NCI-H460 (cell line): ENCODE measurements around the gene SPP2. TPM values are rescaled to one million over a fixed set of nuclear protein-coding genes. Genes with fewer than 3 reads are reported as not detected.

Source experiments
- DNase-seq: peaks from one replicate; pipeline ENCODE4 v3.0.0-alpha.2; 2016; ENCODE audit warnings: low read depth; ENCODE audit errors: extremely low read depth
- polyA plus RNA-seq: library from polyadenylated mRNA; depleted of rRNA; stranded (reverse); fragments of >200 nt; gene quantifications from 2 replicates; pipeline ENCODE4 v1.2.3, GENCODE V29; 2014; cell fraction: nucleus; rRNA removed
- total RNA-seq: library from RNA; depleted of rRNA; stranded (reverse); fragments of >200 nt; shearing (Covaris generic); gene quantifications from 2 replicates; pipeline ENCODE4 v1.2.3, GENCODE V29; 2014; rRNA removed

SPP2 gene, protein sequence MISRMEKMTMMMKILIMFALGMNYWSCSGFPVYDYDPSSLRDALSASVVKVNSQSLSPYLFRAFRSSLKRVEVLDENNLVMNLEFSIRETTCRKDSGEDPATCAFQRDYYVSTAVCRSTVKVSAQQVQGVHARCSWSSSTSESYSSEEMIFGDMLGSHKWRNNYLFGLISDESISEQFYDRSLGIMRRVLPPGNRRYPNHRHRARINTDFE
- not detected in 2 replicates for total RNA-seq
- not detected in 2 replicates for polyA plus RNA-seq

DNA sequence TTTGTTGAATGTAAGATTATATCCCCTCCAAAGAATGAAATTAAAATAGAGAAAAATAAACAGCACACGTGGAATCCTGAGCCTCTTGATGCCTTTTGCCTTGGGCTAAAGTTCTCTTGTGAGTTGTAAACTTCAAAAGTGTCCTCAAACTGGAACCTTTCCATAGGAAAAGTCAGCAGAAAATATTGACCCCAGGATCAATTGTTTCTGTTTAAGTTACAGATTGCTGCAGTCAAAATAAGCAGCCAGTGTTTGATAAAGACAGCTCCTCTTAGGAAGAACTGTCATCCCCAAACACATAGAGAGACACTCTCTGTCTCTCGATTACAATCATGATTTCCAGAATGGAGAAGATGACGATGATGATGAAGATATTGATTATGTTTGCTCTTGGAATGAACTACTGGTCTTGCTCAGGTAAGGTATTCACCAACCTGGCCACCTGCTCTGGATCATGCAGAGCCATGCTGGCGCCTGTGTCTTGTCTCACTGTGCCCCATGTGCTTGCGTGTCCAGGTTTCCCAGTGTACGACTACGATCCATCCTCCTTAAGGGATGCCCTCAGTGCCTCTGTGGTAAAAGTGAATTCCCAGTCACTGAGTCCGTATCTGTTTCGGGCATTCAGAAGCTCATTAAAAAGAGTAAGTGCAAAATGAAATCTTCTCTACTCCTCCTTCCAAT lies at the start of gene SPP2:
TSS of gene SPP2 (plus strand) at position 248 of the 681 bp plus-strand sequence. CDS start at position 333, 85 bp downstream.
- no peak for DNase-seq

DNA sequence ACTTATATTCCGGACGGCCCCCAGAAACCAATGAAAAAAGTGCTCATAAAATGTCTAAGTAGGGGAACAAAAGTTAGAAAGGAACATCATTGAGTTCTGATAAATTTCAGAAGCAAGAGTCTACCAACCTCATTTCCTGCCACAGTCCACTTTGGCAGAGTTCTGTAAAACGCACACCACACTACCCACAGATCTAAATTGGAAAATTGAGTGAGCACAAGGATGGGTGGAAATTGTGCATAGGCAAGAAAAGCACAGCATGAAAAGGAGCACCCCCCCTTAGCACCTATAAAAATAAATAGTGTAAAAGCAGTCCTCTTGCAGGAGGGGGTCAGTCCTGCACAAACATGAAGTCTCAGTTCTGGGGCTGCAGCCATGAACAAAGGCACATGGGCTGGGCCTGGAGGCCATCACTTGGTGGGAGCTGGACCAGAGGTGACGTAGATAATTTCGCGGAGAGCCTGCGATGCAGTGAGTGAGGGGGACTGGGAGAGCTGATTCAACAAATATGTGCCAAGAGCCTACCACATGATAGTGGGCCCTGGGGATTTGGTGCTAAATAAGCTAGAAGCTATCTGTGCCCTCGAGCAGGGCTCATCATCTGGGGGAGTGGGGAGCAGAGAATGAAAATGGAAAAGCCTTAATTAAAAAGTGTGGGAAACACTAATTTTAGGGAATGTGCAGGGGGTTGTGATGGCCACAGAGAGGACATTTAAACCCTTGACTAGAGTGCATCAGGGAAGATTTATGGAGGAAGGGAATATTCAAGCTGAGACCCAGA lies 48.9 kb upstream of the SPP2 start:
- DNase-seq: no peak

DNA sequence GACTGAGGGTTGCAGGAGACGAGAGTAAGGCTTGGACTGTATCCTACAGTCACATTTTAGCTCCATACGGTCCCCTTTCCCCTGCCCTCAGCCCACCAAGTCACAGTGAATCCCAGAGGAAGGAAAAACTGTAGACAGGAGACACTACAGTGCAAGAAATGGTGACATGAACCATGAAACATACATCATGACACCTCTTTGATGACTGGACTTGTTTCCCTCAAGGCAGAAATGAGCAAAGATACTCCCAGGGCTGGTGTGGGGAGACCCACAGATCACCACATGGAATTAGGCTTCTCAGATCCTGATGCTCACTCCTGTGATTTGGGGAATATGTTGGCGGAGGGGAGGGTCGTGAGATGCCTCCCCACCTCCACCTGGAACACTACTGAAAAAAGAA lies 48.2 kb upstream of the SPP2 start:
- no peak for DNase-seq

DNA sequence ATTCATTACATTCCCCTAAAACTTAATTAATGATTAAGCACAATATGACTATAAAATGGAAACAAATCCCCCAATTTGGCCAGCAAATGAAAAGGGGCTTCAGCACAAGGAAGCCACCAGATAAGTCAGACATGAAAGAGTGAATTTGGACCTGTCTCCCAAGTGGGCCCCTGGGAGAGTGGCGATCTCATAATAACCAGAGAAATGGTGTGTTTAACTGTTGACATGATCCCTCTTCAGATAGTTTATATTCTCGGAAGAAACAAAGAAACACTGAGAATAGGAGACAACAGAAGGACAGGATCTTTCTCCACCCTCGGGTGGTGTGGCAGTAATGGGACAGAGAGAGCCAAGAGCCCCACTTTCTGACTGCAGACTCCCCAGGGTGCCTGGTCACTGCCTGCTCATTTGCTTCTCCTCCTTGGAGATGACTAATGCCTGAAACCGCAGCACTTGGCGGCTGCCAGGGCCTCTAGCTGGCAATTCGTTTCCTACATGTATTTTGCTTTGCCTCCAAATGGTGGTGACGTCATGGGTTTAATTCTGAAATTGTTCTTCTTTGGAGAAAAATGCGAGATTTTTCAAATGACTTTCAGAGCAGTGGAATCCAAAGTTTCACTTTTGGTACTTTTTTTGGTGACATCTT lies 46.4 kb upstream of the SPP2 start:
- peak; percentile 42 for DNase-seq

DNA sequence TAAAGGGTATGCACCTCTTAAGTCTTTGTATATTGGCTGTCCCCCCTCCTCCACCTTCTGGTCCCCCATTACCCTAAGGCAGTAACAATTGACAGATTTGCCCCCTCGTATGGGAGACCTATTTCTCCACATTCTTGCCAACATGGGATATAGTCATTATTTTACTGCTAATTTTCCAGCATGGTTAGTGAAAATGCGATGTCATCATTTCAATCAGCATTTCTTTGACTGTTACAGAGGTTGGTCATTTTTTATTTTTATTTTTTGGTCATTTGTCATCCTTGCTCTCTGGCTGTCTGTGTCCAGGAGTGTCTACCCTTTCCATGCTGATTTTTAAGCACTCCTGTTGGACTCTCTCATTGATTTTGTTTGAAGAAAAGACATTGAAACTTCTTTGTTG lies 45.4 kb upstream of the SPP2 start:
- DNase-seq: no peak

DNA sequence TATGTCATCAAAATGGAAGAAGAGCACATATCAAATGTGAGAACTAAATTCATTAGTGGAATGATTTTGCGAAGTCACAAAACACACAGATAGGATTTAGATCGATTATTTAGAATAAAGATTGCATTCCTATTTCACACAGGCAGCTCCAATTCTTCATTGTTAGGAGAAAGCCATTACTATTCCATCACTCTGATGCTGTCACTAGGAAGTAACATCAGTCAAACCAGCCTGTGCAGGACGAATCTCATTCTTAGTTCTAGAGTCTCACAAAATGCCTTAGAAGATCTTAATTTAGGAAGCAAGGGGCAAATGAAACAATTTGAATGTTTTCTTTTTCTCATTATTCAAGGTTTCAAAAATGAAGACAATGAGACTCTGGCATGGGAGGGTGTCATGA lies 44.0 kb upstream of the SPP2 start:
- no peak for DNase-seq

DNA sequence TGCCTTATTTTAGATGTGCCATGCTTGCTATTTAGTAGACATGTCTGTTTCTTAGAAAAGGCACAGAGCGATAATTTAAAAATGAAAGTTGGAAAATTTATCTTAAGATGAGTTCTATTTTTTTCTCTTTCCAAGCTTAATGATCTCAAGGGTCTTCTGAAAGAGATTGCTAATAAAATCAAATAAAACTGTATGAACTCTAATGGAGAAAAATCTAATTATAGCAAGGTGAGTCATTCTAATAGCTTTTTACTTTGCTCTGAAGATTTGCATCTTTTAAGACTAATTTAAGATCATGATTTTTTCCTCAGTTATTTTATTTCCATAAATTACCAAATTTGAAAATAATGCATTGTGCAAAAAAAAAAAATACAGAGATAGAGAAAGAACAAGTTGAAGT lies 36.1 kb upstream of the SPP2 start:
- DNase-seq: no peak

DNA sequence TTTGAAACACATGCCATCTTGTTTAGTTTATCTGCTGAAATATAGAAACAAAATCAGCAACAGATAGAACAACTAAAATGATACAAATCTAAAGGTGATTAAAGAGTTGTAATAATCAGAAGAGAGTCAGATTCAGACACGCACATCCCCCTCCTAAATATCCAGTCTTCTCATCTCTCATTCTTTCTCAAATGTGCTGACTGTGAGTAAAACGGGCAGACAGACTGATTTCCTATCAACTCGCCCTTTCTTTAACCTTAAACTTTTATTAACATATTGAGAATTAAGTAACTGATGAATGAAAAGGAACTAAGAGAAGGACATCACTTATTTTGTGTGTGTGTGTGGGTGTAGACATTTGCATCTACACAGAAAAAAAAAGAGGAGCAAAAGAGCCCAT lies 34.6 kb upstream of the SPP2 start:
- DNase-seq: no peak

DNA sequence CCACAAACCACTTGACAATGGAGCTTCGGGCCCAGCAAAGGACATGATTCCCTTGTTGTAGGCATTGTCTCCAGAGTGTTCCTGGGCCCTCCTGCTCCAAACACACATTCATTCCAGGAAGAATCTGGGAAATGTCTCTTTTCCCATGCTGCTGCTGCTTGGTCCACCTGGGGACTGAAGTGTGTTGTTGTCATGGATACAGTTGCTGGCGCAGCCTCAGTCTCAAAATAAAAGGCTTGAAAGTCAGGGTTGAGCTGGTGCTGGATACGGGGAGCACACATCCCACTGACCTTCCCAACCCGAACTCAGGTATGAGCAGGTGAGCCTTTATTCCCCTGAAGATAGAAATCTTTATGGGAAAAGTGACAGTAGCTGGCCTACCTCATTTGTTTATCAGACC lies 30.6 kb upstream of the SPP2 start:
- no peak for DNase-seq

DNA sequence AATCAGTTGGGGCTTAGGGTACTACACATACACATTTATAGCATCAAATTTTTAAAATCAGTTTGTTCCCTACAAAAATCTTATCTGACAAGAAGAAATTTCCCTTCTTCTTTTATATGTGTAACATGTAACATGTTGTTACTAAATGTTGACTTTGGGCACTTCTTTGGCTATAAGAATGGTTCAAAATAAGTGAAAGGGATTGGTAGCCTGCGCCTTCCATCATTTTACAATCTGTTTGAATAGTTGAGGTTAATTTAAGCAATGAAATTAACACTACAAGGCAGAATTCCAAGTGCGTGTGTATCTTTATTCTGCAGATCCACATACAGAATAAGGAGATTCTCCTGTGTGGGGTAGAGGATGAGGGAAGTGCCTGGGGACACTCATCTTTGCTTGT lies 30.2 kb upstream of the SPP2 start:
- DNase-seq: no peak

DNA sequence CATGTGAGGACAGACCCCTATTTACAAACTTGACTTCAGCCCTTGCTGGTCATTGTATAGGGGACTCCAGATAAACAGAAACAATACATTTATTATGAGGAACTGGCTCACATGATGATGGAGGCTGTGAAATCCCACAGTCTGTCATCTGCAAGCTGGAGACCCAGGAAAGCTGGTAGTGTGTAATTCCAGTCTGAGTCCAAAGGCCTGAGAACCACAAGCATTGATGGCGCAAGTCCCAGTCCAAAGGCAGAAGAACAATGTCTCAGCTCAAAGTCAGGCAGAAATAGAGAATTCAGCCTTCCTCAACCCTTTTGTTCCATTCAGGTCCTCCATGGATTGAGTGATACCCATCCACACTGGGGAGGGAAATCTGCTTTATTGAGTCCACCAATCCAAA lies 28.1 kb upstream of the SPP2 start:
- DNase-seq: no peak

DNA sequence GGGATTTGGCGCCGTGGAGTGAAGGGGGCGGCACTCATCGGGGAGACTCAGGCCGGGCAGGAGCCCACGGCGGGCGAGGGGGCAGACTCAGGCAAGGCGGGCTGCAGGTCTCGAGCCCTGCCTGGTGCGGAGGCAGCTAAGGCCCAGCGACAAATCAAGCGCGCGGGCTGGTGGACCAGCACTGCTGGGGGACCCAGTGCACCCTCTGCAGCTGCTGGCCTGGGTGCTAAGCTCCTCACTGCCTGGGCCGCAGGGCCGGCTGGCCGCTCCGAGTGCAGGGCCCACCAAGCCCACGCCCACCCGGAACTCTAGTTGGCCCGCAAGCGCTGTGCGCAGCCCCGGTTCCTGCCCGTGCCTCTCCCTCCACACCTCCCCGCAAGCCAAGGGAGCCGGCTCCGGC lies 26.2 kb upstream of the SPP2 start:
- DNase-seq: no peak

DNA sequence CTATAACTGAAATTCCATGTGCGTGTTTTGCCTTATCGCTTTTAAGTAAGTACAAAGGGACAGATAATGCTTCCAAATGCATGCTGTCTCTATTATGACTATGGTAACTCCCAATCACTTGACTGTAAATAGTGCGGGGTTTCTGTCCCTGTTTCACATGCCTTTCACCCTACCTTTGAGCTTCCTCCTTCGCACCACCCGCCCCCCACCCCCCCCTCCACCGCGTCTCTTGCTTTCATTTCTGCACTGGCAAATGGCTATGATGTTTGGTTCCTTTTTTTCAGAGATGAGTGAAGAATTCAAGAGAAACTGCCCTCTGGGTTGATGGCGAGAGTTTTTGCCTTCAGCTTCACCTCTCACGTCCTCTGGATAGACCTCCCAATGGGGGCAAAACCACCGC lies 25.0 kb upstream of the SPP2 start:
- DNase-seq: no peak

DNA sequence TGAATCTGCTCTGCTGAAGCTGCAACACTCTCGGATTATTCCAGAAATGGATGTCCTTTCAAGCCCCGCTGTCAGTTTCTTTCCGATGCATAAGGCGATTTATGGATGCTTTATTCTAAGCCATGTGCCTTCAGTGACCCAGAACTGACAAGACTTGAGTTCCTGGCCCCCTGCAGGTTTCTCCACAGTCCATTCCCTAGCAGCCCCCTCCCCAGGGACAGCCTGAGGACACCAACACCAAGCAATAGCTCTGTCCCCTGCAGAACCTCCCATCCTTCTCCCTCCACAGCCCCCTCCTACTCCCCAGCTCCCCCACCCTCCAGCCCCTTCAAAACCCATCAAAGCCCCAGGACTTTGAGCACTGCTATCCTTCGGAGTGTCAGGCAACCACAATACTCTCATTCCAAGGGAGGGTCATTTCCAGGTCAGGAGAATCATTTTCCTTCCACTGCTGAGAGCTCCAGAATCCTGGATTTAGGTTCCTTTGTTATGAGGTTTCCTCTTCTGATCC lies 24.6 kb upstream of the SPP2 start:
- DNase-seq: no peak

DNA sequence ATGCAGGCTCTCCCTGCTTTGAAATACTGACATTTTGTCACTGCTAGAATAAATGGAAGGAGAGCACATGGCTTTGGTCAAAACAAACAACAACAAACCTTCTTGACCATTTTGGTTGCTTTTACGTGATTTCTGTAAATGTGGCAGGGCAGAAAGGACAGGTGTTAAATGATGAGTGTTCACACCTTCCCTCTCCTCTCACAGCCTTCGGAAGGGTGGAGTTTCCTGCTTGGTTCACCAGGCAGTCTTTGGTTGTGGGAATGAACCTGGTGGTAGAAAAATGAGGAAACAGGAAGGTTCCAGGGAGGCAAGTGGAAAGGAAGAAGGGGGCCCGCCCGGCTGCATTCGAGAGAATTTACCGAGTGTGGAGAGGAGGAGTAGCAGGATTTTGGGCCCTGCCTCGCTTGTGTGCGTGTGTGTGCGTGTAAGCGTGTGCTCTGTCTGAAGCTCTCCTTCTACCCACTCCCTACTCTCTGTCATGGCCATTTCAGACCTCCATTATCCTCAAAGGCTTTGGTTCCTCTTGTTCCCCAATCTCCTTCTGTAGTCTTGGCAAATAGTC lies 23.7 kb upstream of the SPP2 start:
- DNase-seq: no peak

DNA sequence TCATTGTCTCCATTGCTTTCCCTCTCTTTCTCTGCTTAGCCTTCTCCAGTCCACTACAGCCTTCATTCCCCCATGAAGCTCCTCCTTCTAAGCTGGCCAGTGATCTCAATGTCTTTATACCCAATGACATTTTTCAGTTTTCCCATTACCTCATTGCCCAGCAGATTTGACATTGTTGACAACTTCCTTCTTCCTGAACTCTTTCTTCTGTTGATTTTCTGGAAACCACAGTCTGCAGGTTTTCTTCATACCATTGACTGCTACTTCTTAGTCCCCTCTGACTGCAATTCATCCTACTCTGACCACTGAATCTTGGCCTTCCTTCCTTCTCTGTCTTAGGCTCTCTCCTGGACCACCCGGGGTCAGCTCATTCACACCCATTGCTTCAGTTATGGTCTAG lies 22.9 kb upstream of the SPP2 start:
- DNase-seq: no peak

DNA sequence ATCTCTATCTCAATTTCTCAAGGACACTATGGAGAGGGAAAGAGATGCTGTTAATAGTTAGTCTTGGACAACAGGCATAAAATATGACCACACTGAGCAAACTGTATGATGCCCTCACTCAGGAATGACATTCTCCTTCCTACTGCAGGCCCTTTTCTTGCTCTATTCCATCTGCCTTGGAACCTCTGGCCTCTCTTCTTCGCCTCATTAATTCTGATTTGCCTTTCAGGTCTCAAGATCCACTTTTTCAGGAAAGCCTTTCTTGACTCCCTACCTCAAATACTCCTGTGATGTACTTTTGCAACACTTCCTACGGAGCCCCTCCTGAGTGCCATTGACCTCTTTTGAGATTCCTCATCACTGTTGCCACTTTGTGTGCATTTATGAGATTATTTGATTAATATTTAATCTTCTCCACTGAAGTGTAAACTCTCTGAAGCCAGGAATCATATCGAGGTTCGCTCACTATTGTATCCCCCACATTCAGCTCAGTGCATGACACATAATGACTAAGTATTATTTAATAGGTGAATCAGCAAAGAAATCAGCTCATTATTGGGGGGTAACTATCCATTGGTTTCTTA lies 21.3 kb upstream of the SPP2 start:
- no peak for DNase-seq

DNA sequence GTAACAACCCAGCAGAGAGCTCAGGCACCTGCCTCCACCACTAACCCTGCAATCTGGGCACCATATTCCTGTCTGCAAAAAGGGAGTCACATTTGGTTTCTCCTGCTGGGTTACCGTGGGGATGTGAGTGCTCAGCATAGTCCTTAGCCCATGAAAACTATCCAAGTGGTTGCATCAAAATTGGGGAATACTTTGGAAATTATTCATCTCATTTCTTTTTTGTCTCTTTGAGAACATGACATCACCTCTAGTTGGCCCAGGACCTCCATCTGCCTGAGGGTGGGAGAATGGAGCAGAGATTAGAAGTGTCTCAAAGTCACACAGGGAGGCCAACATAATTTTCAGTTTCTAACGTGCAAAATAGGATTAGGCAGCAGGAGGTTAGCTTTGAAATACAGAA lies 19.3 kb upstream of the SPP2 start:
- no peak for DNase-seq

DNA sequence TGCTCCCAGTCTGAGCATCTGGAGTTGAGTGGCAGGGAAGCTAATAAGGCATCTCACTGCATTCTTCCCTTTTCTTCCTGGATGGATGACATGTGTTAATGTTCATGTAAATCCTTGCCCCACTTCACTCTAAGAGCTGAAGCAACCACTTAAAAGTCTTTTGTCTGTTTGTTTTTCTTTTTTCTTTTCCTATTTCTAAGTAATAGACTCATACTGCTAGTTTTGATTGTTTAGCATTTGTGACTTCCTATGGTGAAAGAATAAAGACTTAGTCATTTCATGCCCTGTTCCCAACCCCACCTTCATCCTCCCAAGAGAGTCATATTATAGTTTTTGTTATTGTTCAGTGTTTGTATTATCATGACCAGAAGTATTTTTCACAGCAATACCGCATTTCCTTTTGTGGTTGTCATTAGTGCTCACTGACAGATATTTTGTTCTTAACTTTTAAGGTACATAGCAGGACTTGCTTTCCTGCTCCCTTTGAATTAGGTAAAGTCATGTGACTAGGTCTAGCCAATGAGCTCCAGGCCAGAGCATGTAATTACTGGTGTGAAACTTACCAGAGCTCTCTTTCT lies 18.1 kb upstream of the SPP2 start:
- no peak for DNase-seq

DNA sequence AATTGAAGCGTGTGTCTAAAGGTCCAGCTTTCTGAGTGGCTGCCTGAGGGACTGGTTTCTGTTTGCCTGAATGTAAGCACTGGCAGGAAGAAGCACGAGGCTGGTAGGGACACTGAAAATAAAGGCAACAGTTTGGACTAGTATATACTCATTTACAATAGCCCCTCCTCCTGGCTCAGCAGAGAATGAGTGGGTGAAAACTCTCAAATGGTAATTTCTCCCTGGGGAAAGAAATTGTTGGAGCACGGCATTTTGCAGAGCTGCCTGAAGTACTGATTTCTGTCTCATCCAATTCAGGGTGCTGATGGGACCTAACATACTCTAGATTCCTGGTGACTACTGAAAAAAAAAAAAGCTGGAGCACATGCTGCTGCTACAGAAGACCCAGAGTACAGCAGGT lies 17.3 kb upstream of the SPP2 start:
- no peak for DNase-seq
